ENCODE results near the gene DUSP2.
A peak's percentile ranks its signal among the peaks of the same experiment; 100 is the strongest.

The DUSP2 gene

DNA sequence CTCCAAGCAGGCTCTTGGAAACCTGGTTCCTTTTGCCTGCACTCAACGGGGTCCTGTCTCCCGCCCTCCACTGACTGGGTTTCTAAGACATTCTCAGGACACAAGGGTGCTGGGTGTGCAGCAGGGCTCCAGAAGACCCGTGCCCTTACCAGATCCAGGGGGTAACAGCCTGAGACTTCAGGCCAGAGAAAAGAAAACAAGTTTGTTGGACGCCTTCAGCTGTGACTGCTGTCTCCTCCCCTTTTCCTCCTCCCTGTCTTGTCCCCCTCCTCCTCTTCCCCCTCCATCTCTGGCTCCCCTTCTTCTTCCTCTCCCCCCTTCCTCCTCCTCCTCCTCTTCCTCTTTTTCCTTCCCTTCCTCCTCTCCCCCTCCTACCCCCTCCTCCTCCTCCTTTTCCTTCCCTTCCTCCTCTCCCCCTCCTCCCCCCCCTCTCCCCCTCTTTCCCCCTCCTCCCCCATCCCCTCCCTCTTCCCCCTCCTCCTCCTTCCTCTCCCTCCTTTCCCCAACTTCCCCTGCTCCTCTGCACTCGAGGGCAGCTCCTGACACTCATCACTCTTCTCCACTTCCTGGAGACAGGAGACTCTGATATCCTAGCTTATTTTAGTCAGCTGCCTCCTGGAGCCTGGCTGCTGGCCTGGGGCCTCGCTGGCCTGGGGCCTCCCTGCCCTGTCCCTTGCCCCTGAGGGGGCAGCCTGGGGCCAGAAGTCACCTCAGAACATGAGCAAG, 41.3 kb downstream of the DUSP2 start:
- Histone ChIP-seq H4K5ac (ENCODE audit: low read length) (no peak overlapping the region), H4K8ac (ENCODE audit: low read depth, low read length) (no peak overlapping the region), H3K36me3 (ENCODE audit: control insufficient read depth, insufficient read depth, low read length) (no peaks in the 10 kb centered on the region), H3K9ac (ENCODE audit: low read length) (no peak overlapping the region), H3K56ac (ENCODE audit: low read length) (peak overlapping the region; percentile 42), H3K4me1 (ENCODE audit: control insufficient read depth, low read depth, low read length) (peaks cover 5% of the 10 kb centered on the region), H3K4me2 (ENCODE audit: low read length) (no peak overlapping the region), H2BK120ac (ENCODE audit: low read depth, low read length) (no peak overlapping the region), H3K79me1 (ENCODE audit: low read length) (no peaks in the 10 kb centered on the region), H3K18ac (ENCODE audit: low read length) (no peak overlapping the region), H2BK5ac (ENCODE audit: low read length) (no peak overlapping the region), H3K23ac (ENCODE audit: low read length) (no peak overlapping the region), H3K79me2 (ENCODE audit: control insufficient read depth, insufficient read depth, low read length) (no peaks in the 10 kb centered on the region), H2AK5ac (ENCODE audit: low read length) (no peak overlapping the region), H2BK15ac (replicated peaks; ENCODE audit: low read depth) (no peak overlapping the region), H3K27me3 (ENCODE audit: insufficient read depth, low read length, poor library complexity) (no peaks in the 10 kb centered on the region), H3K4ac (ENCODE audit: low read depth, low read length) (no peak overlapping the region), H3K27ac (ENCODE audit: low read depth, low read length) (no peak overlapping the region), H3K4me3 (ENCODE audit: low read length) (no peak overlapping the region)
- no peak for DNase-seq
- no CpG with 5 or more reads among the region's 6 CpGs for WGBS (ENCODE audit: extremely low coverage, insufficient coverage, low lambda C conversion rate)

DNA sequence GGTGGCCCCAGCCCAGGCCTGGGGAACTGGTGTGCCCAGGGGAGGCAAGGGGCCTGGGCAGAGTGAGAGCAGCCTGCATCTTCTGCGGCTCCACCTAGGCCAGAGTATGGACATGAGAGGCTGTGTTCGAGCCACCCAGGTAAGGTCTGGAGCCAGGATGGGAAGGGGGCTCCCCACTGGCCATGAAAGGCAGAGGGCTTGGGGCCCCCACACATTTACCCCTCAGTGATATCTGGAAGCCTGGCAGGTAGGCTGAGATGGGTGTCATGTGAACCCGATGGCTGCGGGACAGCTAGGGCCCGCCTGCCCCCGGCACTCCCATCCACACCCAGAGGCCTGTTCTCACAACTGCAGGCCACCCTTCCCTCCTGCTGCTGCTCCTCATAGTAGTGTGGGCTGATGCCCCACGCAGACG, 42.0 kb downstream of the DUSP2 start:
- no peak overlapping the region for H2BK5ac ChIP-seq (ENCODE audit: low read length)
- no CpG with 5 or more reads among the region's 8 CpGs for WGBS (ENCODE audit: extremely low coverage, insufficient coverage, low lambda C conversion rate)
- H3K56ac ChIP-seq (ENCODE audit: low read length) = no peak overlapping the region
- no peak overlapping the region for H3K4me3 ChIP-seq (ENCODE audit: low read length)
- no peak overlapping the region for H3K4me2 ChIP-seq (ENCODE audit: low read length)
- no peaks in the 10 kb centered on the region for H3K79me2 ChIP-seq (ENCODE audit: control insufficient read depth, insufficient read depth, low read length)
- H2BK120ac ChIP-seq (ENCODE audit: low read depth, low read length) = no peak overlapping the region
- no peak for DNase-seq
- H2BK15ac ChIP-seq (replicated peaks; ENCODE audit: low read depth) = no peak overlapping the region
- H3K4ac ChIP-seq (ENCODE audit: low read depth, low read length) = no peak overlapping the region
- no peaks in the 10 kb centered on the region for H3K4me1 ChIP-seq (ENCODE audit: control insufficient read depth, low read depth, low read length)
- no peaks in the 10 kb centered on the region for H3K27me3 ChIP-seq (ENCODE audit: insufficient read depth, low read length, poor library complexity)
- no peak overlapping the region for H4K8ac ChIP-seq (ENCODE audit: low read depth, low read length)
- H3K36me3 ChIP-seq (ENCODE audit: control insufficient read depth, insufficient read depth, low read length) = no peaks in the 10 kb centered on the region
- no peak overlapping the region for H3K23ac ChIP-seq (ENCODE audit: low read length)
- no peak overlapping the region for H2AK5ac ChIP-seq (ENCODE audit: low read length)
- no peaks in the 10 kb centered on the region for H3K79me1 ChIP-seq (ENCODE audit: low read length)
- no peak overlapping the region for H3K27ac ChIP-seq (ENCODE audit: low read depth, low read length)
- H3K18ac ChIP-seq (ENCODE audit: low read length) = no peak overlapping the region
- H3K9ac ChIP-seq (ENCODE audit: low read length) = no peak overlapping the region
- H4K5ac ChIP-seq (ENCODE audit: low read length) = no peak overlapping the region

GRCh38 chr2:96102596-96103186, 42.5 kb downstream of the DUSP2 start:
- Histone ChIP-seq H3K4me3 (ENCODE audit: low read length) (no peak overlapping the region), H4K8ac (ENCODE audit: low read depth, low read length) (no peak overlapping the region)
- WGBS (ENCODE audit: extremely low coverage, insufficient coverage, low lambda C conversion rate) = no CpG with 5 or more reads among the region's 15 CpGs

GRCh38 chr2:96100893-96101304, 44.3 kb downstream of the DUSP2 start:
- H2BK15ac ChIP-seq (replicated peaks; ENCODE audit: low read depth) = no peak overlapping the region
- H3K23ac ChIP-seq (ENCODE audit: low read length) = no peak overlapping the region
- no peak overlapping the region for H3K18ac ChIP-seq (ENCODE audit: low read length)
- no peak overlapping the region for H4K8ac ChIP-seq (ENCODE audit: low read depth, low read length)
- H3K9ac ChIP-seq (ENCODE audit: low read length) = no peak overlapping the region
- no CpG with 5 or more reads among the region's 3 CpGs for WGBS (ENCODE audit: extremely low coverage, insufficient coverage, low lambda C conversion rate)
- H2BK5ac ChIP-seq (ENCODE audit: low read length) = no peak overlapping the region
- H3K56ac ChIP-seq (ENCODE audit: low read length) = no peak overlapping the region
- no peak overlapping the region for H4K5ac ChIP-seq (ENCODE audit: low read length)
- H3K4me3 ChIP-seq (ENCODE audit: low read length) = no peak overlapping the region
- no peaks in the 10 kb centered on the region for H3K79me1 ChIP-seq (ENCODE audit: low read length)
- H3K27me3 ChIP-seq (ENCODE audit: insufficient read depth, low read length, poor library complexity) = no peaks in the 10 kb centered on the region
- no peaks in the 10 kb centered on the region for H3K4me1 ChIP-seq (ENCODE audit: control insufficient read depth, low read depth, low read length)
- no peak overlapping the region for H2AK5ac ChIP-seq (ENCODE audit: low read length)
- no peak overlapping the region for H3K4me2 ChIP-seq (ENCODE audit: low read length)
- no peak for DNase-seq
- no peak overlapping the region for H2BK120ac ChIP-seq (ENCODE audit: low read depth, low read length)
- no peak overlapping the region for H3K27ac ChIP-seq (ENCODE audit: low read depth, low read length)
- no peak overlapping the region for H3K4ac ChIP-seq (ENCODE audit: low read depth, low read length)
- H3K79me2 ChIP-seq (ENCODE audit: control insufficient read depth, insufficient read depth, low read length) = no peaks in the 10 kb centered on the region
- no peaks in the 10 kb centered on the region for H3K36me3 ChIP-seq (ENCODE audit: control insufficient read depth, insufficient read depth, low read length)

More at GRCh38 chr2:96102596-96103186, 42.5 kb downstream of the DUSP2 start:
- Histone ChIP-seq H3K27ac (ENCODE audit: low read depth, low read length) (no peak overlapping the region), H3K4me2 (ENCODE audit: low read length) (no peak overlapping the region), H3K36me3 (ENCODE audit: control insufficient read depth, insufficient read depth, low read length) (no peaks in the 10 kb centered on the region), H3K18ac (ENCODE audit: low read length) (no peak overlapping the region), H3K79me2 (ENCODE audit: control insufficient read depth, insufficient read depth, low read length) (no peaks in the 10 kb centered on the region), H3K9ac (ENCODE audit: low read length) (no peak overlapping the region), H4K5ac (ENCODE audit: low read length) (no peak overlapping the region), H3K23ac (ENCODE audit: low read length) (no peak overlapping the region), H2BK5ac (ENCODE audit: low read length) (no peak overlapping the region), H3K79me1 (ENCODE audit: low read length) (no peaks in the 10 kb centered on the region), H3K4me1 (ENCODE audit: control insufficient read depth, low read depth, low read length) (no peaks in the 10 kb centered on the region), H3K4ac (ENCODE audit: low read depth, low read length) (no peak overlapping the region), H2BK120ac (ENCODE audit: low read depth, low read length) (no peak overlapping the region), H2BK15ac (replicated peaks; ENCODE audit: low read depth) (no peak overlapping the region), H3K56ac (ENCODE audit: low read length) (no peak overlapping the region), H2AK5ac (ENCODE audit: low read length) (no peak overlapping the region), H3K27me3 (ENCODE audit: insufficient read depth, low read length, poor library complexity) (no peaks in the 10 kb centered on the region)
- DNase-seq = no peak

DNA sequence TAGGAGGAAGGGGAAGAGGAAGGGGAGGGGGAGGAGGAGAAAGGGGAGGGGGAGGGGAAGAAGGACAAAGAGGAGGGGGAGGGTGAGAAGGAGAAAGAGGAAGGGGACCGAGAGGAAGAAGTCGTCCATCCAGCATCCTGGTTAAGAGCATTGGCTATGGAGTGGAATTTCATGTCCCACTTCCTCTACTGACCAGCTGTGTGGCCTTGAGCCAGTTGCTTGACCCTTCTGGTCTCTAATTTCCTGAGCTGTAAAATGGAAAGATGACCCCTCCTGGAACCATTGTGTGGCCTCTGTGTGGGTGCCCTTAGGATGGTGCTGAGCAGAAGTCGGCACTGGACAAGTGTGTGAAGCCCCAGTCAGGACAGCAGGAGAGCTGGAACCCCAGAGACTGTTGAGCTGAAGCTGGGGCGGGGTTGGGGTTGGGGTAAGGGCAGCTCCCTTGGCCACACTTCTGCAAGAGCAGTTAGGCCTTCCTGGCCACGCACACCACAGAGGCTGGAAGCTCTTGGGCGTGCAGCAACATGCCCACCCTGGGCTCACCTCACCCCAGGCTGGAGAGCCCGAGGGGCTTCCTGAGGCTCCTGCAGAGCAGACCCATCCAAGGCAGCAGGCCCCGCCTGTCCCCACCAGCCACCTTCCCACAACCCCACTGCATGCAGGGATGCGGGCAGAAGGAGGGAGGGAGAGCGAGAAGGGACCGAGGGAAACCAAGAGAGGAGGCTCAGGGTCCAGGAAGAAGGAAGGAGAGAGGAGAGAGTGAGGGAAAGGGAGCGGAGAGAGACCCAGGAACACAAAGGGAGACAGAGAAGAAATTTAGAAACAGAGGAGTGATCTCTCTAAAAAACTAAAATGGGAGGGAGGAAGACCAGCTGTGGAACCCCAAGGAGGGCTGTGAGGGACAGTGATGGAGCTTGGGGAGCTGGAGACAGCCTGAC, 45.1 kb downstream of the DUSP2 start:
- H3K23ac ChIP-seq (ENCODE audit: low read length) = no peak overlapping the region
- H3K27ac ChIP-seq (ENCODE audit: low read depth, low read length) = no peak overlapping the region
- no peaks in the 10 kb centered on the region for H3K36me3 ChIP-seq (ENCODE audit: control insufficient read depth, insufficient read depth, low read length)
- H3K9ac ChIP-seq (ENCODE audit: low read length) = no peak overlapping the region
- H3K79me2 ChIP-seq (ENCODE audit: control insufficient read depth, insufficient read depth, low read length) = no peaks in the 10 kb centered on the region
- H2BK5ac ChIP-seq (ENCODE audit: low read length) = no peak overlapping the region
- no peak overlapping the region for H3K4me2 ChIP-seq (ENCODE audit: low read length)
- H3K27me3 ChIP-seq (ENCODE audit: insufficient read depth, low read length, poor library complexity) = no peaks in the 10 kb centered on the region
- H2BK15ac ChIP-seq (replicated peaks; ENCODE audit: low read depth) = no peak overlapping the region
- WGBS (ENCODE audit: extremely low coverage, insufficient coverage, low lambda C conversion rate) = no CpG with 5 or more reads among the region's 12 CpGs
- DNase-seq = peak; percentile 35
- no peak overlapping the region for H2AK5ac ChIP-seq (ENCODE audit: low read length)
- no peak overlapping the region for H4K5ac ChIP-seq (ENCODE audit: low read length)
- H3K4me3 ChIP-seq (ENCODE audit: low read length) = no peak overlapping the region
- no peaks in the 10 kb centered on the region for H3K79me1 ChIP-seq (ENCODE audit: low read length)
- H3K56ac ChIP-seq (ENCODE audit: low read length) = no peak overlapping the region
- no peaks in the 10 kb centered on the region for H3K4me1 ChIP-seq (ENCODE audit: control insufficient read depth, low read depth, low read length)
- H3K18ac ChIP-seq (ENCODE audit: low read length) = no peak overlapping the region
- no peak overlapping the region for H2BK120ac ChIP-seq (ENCODE audit: low read depth, low read length)
- H3K4ac ChIP-seq (ENCODE audit: low read depth, low read length) = peak overlapping the region; percentile 23
- H4K8ac ChIP-seq (ENCODE audit: low read depth, low read length) = no peak overlapping the region
